ENCODE data around the gene SPEN. TPM values are rescaled to one million over a fixed set of nuclear protein-coding genes. Genes with fewer than 3 reads are reported as not detected.

The SPEN gene
- total and polyA plus RNA-seq, 5 donors from 2014 or later: 7.4 to 92.4 (median 8.0) TPM

GRCh38 chr1:15847893-15848142 is 311 bp downstream of the SPEN start:
- peak overlapping the region in 1 of 3 donors; percentile 96 for H3K27ac Mint-ChIP-seq
- H3K4me1 Mint-ChIP-seq: peaks cover 28 to 71% (median 51%) of the 10 kb centered on the region in 4 donors
- Histone ChIP-seq H3K4me3 (ENCODE audit: low read depth, low read length) (peak overlapping the region; percentile 48), H3K4me1 (ENCODE audit: control insufficient read depth, insufficient read depth, low read length, poor library complexity, severe bottlenecking) (peaks cover 67% of the 10 kb centered on the region), H3K27me3 (ENCODE audit: control insufficient read depth, insufficient read depth, low read length) (no peaks in the 10 kb centered on the region), H3K27ac (ENCODE audit: insufficient read depth, low read length, poor library complexity, severe bottlenecking) (peak overlapping the region; percentile 91), H3K36me3 (ENCODE audit: control insufficient read depth, insufficient read depth, low read length) (no peaks in the 10 kb centered on the region), H3K9me3 (ENCODE audit: control insufficient read depth in 2 of 2, low read length in 2 of 2) (no peaks in the 10 kb centered on the region)
- peaks cover 0 to 2% (median 0%) of the 10 kb centered on the region in 7 donors for H3K9me3 Mint-ChIP-seq
- no peaks in the 10 kb centered on the region for H3K36me3 Mint-ChIP-seq
- H3K4me3 Mint-ChIP-seq: peak overlapping the region; percentile 96 to 99 (median 96)
- no peak for ATAC-seq (ENCODE audit: low read depth in 2 of 2)
- no peaks in the 10 kb centered on the region for H3K27me3 Mint-ChIP-seq
- no peak for DNase-seq

- DNase-seq (peak; percentile 21 to 66 (median 58)), ATAC-seq (ENCODE audit: low read depth in 2 of 2) (peak; percentile 8 to 13)
- H3K27ac ChIP-seq (ENCODE audit: insufficient read depth, low read length, poor library complexity, severe bottlenecking): peak overlapping the region; percentile 91
- no peaks in the 10 kb centered on the region for H3K9me3 ChIP-seq (ENCODE audit: control insufficient read depth in 2 of 2, low read length in 2 of 2)
- peak overlapping the region; percentile 91 to 97 (median 96) for H3K27ac Mint-ChIP-seq
- peaks cover 69% of the 10 kb centered on the region for H3K4me1 ChIP-seq (ENCODE audit: control insufficient read depth, insufficient read depth, low read length, poor library complexity, severe bottlenecking)
- H3K27me3 Mint-ChIP-seq: no peaks in the 10 kb centered on the region
- peak overlapping the region; percentile 97 to 99 (median 98) for H3K4me3 Mint-ChIP-seq
- H3K27me3 ChIP-seq (ENCODE audit: control insufficient read depth, insufficient read depth, low read length): no peaks in the 10 kb centered on the region
- H3K9me3 Mint-ChIP-seq: peaks cover 0 to 2% (median 0%) of the 10 kb centered on the region in 7 donors
- H3K36me3 ChIP-seq (ENCODE audit: control insufficient read depth, insufficient read depth, low read length): no peaks in the 10 kb centered on the region
- H3K4me3 ChIP-seq (ENCODE audit: low read depth, low read length): peak overlapping the region; percentile 99
- H3K36me3 Mint-ChIP-seq: no peaks in the 10 kb centered on the region
- peaks cover 28 to 72% (median 50%) of the 10 kb centered on the region in 4 donors for H3K4me1 Mint-ChIP-seq
These were observed 829 bp downstream of the SPEN start for GRCh38 chr1:15848143-15848928.

GRCh38 chr1:15848929-15849774 is 1.6 kb downstream of the SPEN start:
- Histone ChIP-seq H3K4me3 (ENCODE audit: low read depth, low read length) (peak overlapping the region; percentile 99), H3K27ac (ENCODE audit: insufficient read depth, low read length, poor library complexity, severe bottlenecking) (peak overlapping the region; percentile 91), H3K4me1 (ENCODE audit: control insufficient read depth, insufficient read depth, low read length, poor library complexity, severe bottlenecking) (peaks cover 61% of the 10 kb centered on the region), H3K36me3 (ENCODE audit: control insufficient read depth, insufficient read depth, low read length) (no peaks in the 10 kb centered on the region), H3K9me3 (ENCODE audit: control insufficient read depth in 2 of 2, low read length in 2 of 2) (no peaks in the 10 kb centered on the region), H3K27me3 (ENCODE audit: control insufficient read depth, insufficient read depth, low read length) (no peaks in the 10 kb centered on the region)
- Mint-ChIP-seq H3K4me1 (peaks cover 27 to 71% (median 46%) of the 10 kb centered on the region in 4 donors), H3K27ac (peak overlapping the region; percentile 91 to 97 (median 96)), H3K36me3 (no peaks in the 10 kb centered on the region), H3K9me3 (peaks cover 0 to 2% (median 0%) of the 10 kb centered on the region in 7 donors), H3K4me3 (peak overlapping the region; percentile 97 to 99 (median 98)), H3K27me3 (no peaks in the 10 kb centered on the region)
- ATAC-seq (ENCODE audit: low read depth in 2 of 2) (no peak), DNase-seq (peak; percentile 49 to 67 (median 50))

GRCh38 chr1:15849775-15850324 is 2.3 kb downstream of the SPEN start:
- no peak for ATAC-seq (ENCODE audit: low read depth in 2 of 2)
- Histone ChIP-seq H3K36me3 (ENCODE audit: control insufficient read depth, insufficient read depth, low read length) (no peaks in the 10 kb centered on the region), H3K4me1 (ENCODE audit: control insufficient read depth, insufficient read depth, low read length, poor library complexity, severe bottlenecking) (peaks cover 55% of the 10 kb centered on the region), H3K9me3 (ENCODE audit: control insufficient read depth in 2 of 2, low read length in 2 of 2) (no peaks in the 10 kb centered on the region), H3K27ac (ENCODE audit: insufficient read depth, low read length, poor library complexity, severe bottlenecking) (peak overlapping the region; percentile 91), H3K27me3 (ENCODE audit: control insufficient read depth, insufficient read depth, low read length) (no peaks in the 10 kb centered on the region), H3K4me3 (ENCODE audit: low read depth, low read length) (peak overlapping the region; percentile 99)
- peak; percentile 12 to 28 (median 13) for DNase-seq
- peaks cover 30 to 71% (median 46%) of the 10 kb centered on the region in 4 donors for H3K4me1 Mint-ChIP-seq
- no peaks in the 10 kb centered on the region for H3K36me3 Mint-ChIP-seq
- peaks cover 0 to 2% (median 0%) of the 10 kb centered on the region in 7 donors for H3K9me3 Mint-ChIP-seq
- H3K27me3 Mint-ChIP-seq: no peaks in the 10 kb centered on the region
- peak overlapping the region; percentile 97 to 99 (median 98) for H3K4me3 Mint-ChIP-seq
- H3K27ac Mint-ChIP-seq: peak overlapping the region; percentile 91 to 97 (median 96)

- Mint-ChIP-seq H3K9me3 (peaks cover 0 to 2% (median 0%) of the 10 kb centered on the region in 7 donors), H3K36me3 (no peaks in the 10 kb centered on the region), H3K4me3 (peak overlapping the region; percentile 76 to 99 (median 98)), H3K27ac (peak overlapping the region; percentile 12 to 96 (median 69)), H3K4me1 (peaks cover 29 to 71% (median 45%) of the 10 kb centered on the region in 4 donors), H3K27me3 (no peaks in the 10 kb centered on the region)
- H3K27me3 ChIP-seq (ENCODE audit: control insufficient read depth, insufficient read depth, low read length): no peaks in the 10 kb centered on the region
- no peaks in the 10 kb centered on the region for H3K9me3 ChIP-seq (ENCODE audit: control insufficient read depth in 2 of 2, low read length in 2 of 2)
- peaks cover 50% of the 10 kb centered on the region for H3K4me1 ChIP-seq (ENCODE audit: control insufficient read depth, insufficient read depth, low read length, poor library complexity, severe bottlenecking)
- peak overlapping the region; percentile 99 for H3K4me3 ChIP-seq (ENCODE audit: low read depth, low read length)
- no peak for DNase-seq
- no peaks in the 10 kb centered on the region for H3K36me3 ChIP-seq (ENCODE audit: control insufficient read depth, insufficient read depth, low read length)
- ATAC-seq (ENCODE audit: low read depth in 2 of 2): no peak
- H3K27ac ChIP-seq (ENCODE audit: insufficient read depth, low read length, poor library complexity, severe bottlenecking): peak overlapping the region; percentile 91
These were observed 3.0 kb downstream of the SPEN start for GRCh38 chr1:15850471-15851001.

- ATAC-seq (ENCODE audit: low read depth in 2 of 2) (no peak), DNase-seq (no peak)
- Mint-ChIP-seq H3K27me3 (no peaks in the 10 kb centered on the region), H3K27ac (peak overlapping the region in 2 of 3 donors; percentile 66 to 96), H3K4me1 (peaks cover 29 to 69% (median 42%) of the 10 kb centered on the region in 4 donors), H3K9me3 (peaks cover 0 to 2% (median 0%) of the 10 kb centered on the region in 7 donors), H3K36me3 (no peaks in the 10 kb centered on the region), H3K4me3 (peak overlapping the region in 3 of 4 donors; percentile 48 to 99 (median 72))
- Histone ChIP-seq H3K36me3 (ENCODE audit: control insufficient read depth, insufficient read depth, low read length) (no peaks in the 10 kb centered on the region), H3K27me3 (ENCODE audit: control insufficient read depth, insufficient read depth, low read length) (no peaks in the 10 kb centered on the region), H3K4me3 (ENCODE audit: low read depth, low read length) (peak overlapping the region; percentile 99), H3K9me3 (ENCODE audit: control insufficient read depth in 2 of 2, low read length in 2 of 2) (no peaks in the 10 kb centered on the region), H3K27ac (ENCODE audit: insufficient read depth, low read length, poor library complexity, severe bottlenecking) (no peak overlapping the region), H3K4me1 (ENCODE audit: control insufficient read depth, insufficient read depth, low read length, poor library complexity, severe bottlenecking) (peaks cover 43% of the 10 kb centered on the region)
These were observed 3.9 kb downstream of the SPEN start for GRCh38 chr1:15851210-15852035.
